Left ventricle myocardium inferior (tissue), 1 donor: ENCODE data around the gene STX17. TPM values are rescaled to one million over a fixed set of nuclear protein-coding genes. Genes with fewer than 3 reads are reported as not detected.

Source experiments
- DNase-seq: peaks from one replicate; pipeline ENCODE4 v3.0.0-alpha.2; 2020
- H3K27ac ChIP-seq: fragments of 200-600 bp; replicated peaks from 2 replicates; pipeline ENCODE4 v1.8.0; 2021
- H3K27me3 ChIP-seq: fragments of 200-600 bp; 2 replicates; pipeline ENCODE4 v1.8.0; 2021; ENCODE audit warnings: low read depth
- H3K36me3 ChIP-seq: fragments of 200-600 bp; 2 replicates; pipeline ENCODE4 v1.8.0; 2021
- H3K4me1 ChIP-seq: fragments of 200-600 bp; 2 replicates; pipeline ENCODE4 v1.8.0; 2021
- H3K4me3 ChIP-seq: fragments of 200-600 bp; 2 replicates; pipeline ENCODE4 v1.8.0; 2021; ENCODE audit warnings: mild to moderate bottlenecking, moderate library complexity
- H3K9me3 ChIP-seq: fragments of 200-600 bp; replicated peaks from 2 replicates; pipeline ENCODE4 v1.8.0; 2021
- CTCF ChIP-seq: fragments of 200-600 bp; IDR thresholded peaks from 2 replicates; pipeline ENCODE4 v1.8.0; 2021; ENCODE audit warnings: antibody characterized with exemption, mild to moderate bottlenecking, borderline replicate concordance
- intact Hi-C: fragments of 100-400 bp; cut with micrococcal nuclease; formaldehyde crosslinking; loops from one replicate; pipeline ENCODE4 v1.11.0; 2022
- total RNA-seq: library from RNA; stranded (reverse); fragmentation: NEBNext Ultra II Directional; extraction: Animal tissue kit (Norgen Biotek cat#: 25700); gene quantifications from one replicate; pipeline ENCODE4 v1.2.1, GENCODE V29; 2021
- donor health status: DM: no; HTN: yes; CAD: no; lungs with severe emphysema.

Gene STX17
- total RNA-seq, 1 donor from 2014 or later: 23.7 TPM

- Histone ChIP-seq H3K27ac (no peak overlapping the region), H3K4me1 (peaks cover 11% of the 10 kb centered on the region), H3K27me3 (no peaks in the 10 kb centered on the region), H3K4me3 (no peak overlapping the region), H3K36me3 (peaks cover 78% of the 10 kb centered on the region), H3K9me3 (peaks cover 5% of the 10 kb centered on the region)
- DNase-seq: no peak
- intact Hi-C loops: no loop called here
- no peak for TF ChIP-seq CTCF
Observed at GRCh38 chr9:99919930-99920329, 13.5 kb downstream of the STX17 start.

GRCh38 chr9:99921875-99922710 lies 15.6 kb downstream of the STX17 start:
- no peak for TF ChIP-seq CTCF
- H3K36me3 ChIP-seq: peaks cover 79% of the 10 kb centered on the region

GRCh38 chr9:99922711-99923030 lies 16.2 kb downstream of the STX17 start:
- Histone ChIP-seq H3K4me3 (no peak overlapping the region), H3K36me3 (peaks cover 78% of the 10 kb centered on the region), H3K9me3 (peaks cover 26% of the 10 kb centered on the region), H3K4me1 (peaks cover 5% of the 10 kb centered on the region), H3K27me3 (no peaks in the 10 kb centered on the region), H3K27ac (no peak overlapping the region)
- intact Hi-C loops: no loop called here
- DNase-seq: no peak
- no peak for TF ChIP-seq CTCF

More at GRCh38 chr9:99921875-99922710, 15.6 kb downstream of the STX17 start:
- Histone ChIP-seq H3K9me3 (peaks cover 26% of the 10 kb centered on the region), H3K27me3 (no peaks in the 10 kb centered on the region), H3K4me1 (peaks cover 5% of the 10 kb centered on the region), H3K4me3 (no peak overlapping the region), H3K27ac (no peak overlapping the region)
- intact Hi-C loops: no loop called here
- no peak for DNase-seq

- TF ChIP-seq CTCF: no peak
- Histone ChIP-seq H3K4me3 (no peak overlapping the region), H3K27me3 (no peaks in the 10 kb centered on the region), H3K27ac (no peak overlapping the region), H3K36me3 (peaks cover 72% of the 10 kb centered on the region), H3K4me1 (peaks cover 5% of the 10 kb centered on the region), H3K9me3 (peaks cover 26% of the 10 kb centered on the region)
- DNase-seq: no peak
- intact Hi-C loops: no loop called here
Observed at GRCh38 chr9:99925541-99925940, 19.1 kb downstream of the STX17 start.

- intact Hi-C loops: no loop called here
- Histone ChIP-seq H3K36me3 (peaks cover 57% of the 10 kb centered on the region), H3K4me1 (no peaks in the 10 kb centered on the region), H3K9me3 (peaks cover 24% of the 10 kb centered on the region), H3K27ac (no peak overlapping the region), H3K27me3 (no peaks in the 10 kb centered on the region), H3K4me3 (no peak overlapping the region)
- no peak for DNase-seq
- no peak for TF ChIP-seq CTCF
Observed at GRCh38 chr9:99929652-99930051, 23.2 kb downstream of the STX17 start.
